T-helper 1 cell treated with Interleukin-12 subunit alpha and Interleukin-12 subunit beta and Interleukin-4 antibody, amounts not matched to agents 30 ng/mL and 1 ng/mL, for 36 hours (primary cell): ENCODE results near the gene FBXO48. TPM values are rescaled to one million over a fixed set of nuclear protein-coding genes. Genes with fewer than 3 reads are reported as not detected.
"Not testable (repeated sequence)": the region's sequence is repeated elsewhere in the genome, so short reads cannot be mapped to it uniquely, and the experiment has no call there.

Source experiments
- intact Hi-C: fragments of 100-400 bp; cut with micrococcal nuclease; formaldehyde crosslinking; loops from one replicate; pipeline ENCODE4 v1.15.1; 2024
- total RNA-seq: library from RNA; stranded (reverse); gene quantifications from 2 replicates; pipeline ENCODE4 v1.2.3, GENCODE V29; 2022

FBXO48 gene, protein sequence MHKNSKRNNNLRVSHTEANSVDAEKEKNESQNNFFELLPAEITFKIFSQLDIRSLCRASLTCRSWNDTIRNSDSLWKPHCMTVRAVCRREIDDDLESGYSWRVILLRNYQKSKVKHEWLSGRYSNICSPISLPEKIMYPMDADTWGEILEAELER
- 2.4 and 2.5 TPM in 2 replicates for total RNA-seq

DNA sequence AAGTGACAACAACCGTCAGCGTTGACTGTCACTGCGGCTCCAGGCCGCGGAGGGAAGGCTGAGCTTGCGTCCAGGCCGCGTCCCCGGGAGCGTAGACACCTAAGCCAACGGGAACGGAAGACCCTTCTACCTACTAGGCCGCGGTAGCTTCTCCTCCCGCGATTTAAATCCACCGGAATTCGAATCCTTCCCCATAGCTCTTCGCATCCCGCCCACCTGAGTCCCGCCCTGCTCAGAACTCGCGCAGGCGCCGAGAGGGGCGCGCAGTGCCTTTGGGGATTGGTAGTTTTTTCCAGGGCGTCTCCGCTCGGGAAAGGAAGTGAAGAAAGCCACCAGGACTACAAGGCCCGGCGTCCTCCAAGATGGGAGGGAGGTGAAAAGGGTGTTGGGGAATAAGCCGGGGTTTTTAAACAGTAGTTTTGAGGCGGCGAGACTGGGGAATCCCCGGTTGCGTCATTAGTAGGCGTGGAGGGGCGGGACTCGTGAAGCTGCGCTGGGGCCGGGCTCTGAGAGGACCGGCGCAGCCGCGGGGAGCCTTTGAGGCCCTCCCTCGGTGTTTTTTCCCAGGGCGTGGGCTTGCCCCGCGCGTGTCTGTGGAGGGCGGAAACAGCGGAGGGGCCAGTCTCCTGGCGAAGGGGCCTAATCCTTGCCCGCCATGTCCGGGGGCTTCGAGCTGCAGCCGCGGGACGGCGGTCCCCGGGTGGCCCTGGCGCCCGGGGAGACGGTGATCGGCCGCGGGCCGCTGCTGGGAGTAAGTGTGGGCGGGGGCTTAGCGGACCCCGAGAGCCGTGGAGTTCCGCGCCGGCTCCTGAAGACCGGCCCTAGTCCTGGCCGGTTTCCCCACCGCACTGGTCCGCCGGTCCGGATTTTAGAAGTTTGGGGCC, at the start of gene FBXO48, which contains the start of gene APLF:
Gene FBXO48, minus strand, starts transcription at position 218 of the 884 bp plus-strand sequence. CDS start 2,149 bp downstream, outside the sequence.
Gene APLF, plus strand, starts transcription at position 509 of the 884 bp plus-strand sequence. Its CDS starts 147 bp downstream, at position 656.
- intact Hi-C loops = loop anchor here (1.0 to 10.0 kb wide), 18 partner anchors 26 to 1667 kb away; partner anchors contain the start of genes ARHGAP25, ETAA1, GFPT1 and GMCL1

DNA sequence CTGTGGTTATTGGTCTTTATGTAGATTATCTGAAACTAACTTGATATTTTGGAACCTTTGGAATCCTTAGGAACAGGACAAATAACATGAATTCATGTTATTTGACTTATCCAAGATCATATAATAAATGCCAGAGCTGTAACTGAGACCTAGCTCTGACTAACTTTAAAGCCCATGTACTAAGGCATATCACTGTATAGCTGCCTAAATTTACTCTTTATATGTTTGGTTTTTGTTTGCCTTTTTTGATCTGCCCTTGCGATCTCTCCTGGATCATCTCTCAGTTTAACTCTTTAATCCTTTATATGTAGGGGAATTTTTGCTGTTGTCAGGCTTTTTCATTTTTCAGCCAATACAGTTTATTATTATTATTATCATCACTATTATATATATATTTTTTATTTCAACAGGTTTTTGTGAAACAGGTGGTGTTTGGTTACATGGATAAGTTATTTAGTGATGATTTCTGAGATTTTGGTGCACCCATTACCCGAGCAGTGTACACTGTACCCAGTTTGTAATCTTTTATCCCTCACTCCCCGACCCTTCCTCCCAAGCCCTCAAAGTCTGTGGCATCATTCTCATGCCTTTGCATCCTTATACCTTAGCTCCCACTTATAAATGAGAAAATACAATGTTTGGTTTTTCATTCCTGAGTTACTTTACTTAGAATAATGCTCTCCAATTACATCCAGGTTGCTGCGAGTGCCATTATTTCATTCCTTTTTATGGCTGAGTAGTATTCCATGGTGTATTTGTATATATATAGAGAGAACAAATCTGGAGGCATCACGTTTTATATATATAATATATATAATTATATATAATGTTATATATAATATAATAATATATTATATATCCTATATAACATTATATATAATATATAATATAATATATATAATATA, 49.2 kb upstream of the FBXO48 start:
- intact Hi-C loops = loop anchor here (5.0 kb wide), 1 partner anchor 129 kb away; no protein-coding TSS in a partner anchor

DNA sequence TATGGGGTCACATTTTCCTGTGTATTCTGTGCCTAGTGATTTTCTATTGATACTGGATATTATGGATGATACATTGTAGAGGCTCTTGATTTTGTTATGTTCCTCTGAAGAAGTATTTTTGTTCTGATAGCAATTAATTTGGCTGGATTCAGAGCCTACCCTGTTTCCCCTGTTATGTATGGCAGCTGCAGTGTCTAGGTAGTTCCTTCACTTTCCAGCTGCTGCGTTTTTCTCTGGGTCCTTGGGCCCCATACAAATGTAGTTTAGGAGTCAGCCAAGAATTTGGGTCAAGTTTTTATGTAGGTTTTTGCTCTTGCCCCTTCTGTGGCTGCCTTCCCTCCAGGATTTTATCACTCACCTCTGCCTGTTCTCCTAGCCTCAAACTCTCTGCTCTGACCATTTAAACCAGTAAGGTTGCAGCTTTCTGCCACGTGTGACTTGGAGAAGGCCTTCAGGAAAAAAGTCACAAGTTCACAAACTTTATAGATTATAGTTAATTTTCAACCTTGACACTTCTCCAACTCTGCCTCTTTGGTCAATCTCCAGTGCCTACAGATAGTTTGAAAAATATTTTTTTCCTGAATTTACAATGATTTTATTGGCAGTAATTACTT, 47.3 kb upstream of the FBXO48 start:
- intact Hi-C loops = no loop called here

DNA sequence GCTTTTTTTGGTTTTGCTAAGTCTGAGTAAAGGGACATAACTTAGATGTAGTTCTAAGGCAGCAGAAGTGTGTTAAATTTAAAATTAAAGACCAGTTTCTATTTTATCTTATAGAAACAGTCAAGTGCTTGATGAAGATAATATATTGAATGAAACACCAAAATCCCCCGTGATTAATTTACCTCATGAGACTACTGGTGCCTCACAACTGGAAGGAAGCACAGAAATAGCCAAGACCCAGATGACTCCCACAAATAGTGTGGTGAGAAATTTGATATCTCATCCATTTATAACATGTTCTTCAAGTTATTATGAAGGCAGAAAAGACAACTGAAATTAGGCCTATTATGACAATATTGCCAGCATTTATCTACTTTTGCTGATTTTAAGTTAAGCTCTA, 45.9 kb upstream of the FBXO48 start:
- intact Hi-C loops = no loop called here

DNA sequence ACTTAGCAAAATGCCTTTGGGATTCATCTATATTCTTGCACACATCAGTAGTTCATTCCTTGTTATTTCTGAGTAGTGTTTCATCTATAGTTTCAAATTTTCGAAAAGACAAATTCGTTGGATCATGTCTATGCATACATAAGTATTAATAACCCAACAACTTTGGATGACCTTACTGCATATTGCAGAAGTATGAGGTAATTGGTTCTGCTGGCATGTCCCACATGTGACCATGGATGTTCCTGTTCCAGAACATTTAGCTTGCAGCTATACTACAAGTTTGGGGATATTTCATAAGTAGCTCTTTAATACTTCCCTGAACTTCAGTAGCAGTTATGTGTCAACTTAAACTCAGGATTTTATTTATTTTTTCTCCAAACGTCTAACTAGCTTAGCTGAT, 45.2 kb upstream of the FBXO48 start:
- intact Hi-C loops = no loop called here

DNA sequence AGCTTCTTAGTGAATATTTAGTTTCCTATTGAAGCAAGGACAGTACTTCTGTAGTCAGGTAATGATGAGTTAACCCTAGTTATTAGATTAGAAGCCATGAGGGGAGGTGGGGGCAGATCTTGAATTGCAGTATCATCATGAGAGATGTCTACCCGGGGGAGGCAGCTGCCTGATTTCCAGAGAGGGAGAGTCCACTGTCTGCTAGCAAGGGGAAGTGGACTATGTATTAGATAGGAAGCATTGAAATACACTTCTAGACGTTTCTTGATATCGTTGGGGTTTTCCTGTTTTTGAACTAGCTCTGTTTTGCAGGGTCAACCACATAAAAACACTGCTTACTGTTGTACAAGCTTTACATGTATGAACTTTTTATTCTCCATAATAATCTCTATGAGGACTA, 39.1 kb upstream of the FBXO48 start:
- intact Hi-C loops = no loop called here

DNA sequence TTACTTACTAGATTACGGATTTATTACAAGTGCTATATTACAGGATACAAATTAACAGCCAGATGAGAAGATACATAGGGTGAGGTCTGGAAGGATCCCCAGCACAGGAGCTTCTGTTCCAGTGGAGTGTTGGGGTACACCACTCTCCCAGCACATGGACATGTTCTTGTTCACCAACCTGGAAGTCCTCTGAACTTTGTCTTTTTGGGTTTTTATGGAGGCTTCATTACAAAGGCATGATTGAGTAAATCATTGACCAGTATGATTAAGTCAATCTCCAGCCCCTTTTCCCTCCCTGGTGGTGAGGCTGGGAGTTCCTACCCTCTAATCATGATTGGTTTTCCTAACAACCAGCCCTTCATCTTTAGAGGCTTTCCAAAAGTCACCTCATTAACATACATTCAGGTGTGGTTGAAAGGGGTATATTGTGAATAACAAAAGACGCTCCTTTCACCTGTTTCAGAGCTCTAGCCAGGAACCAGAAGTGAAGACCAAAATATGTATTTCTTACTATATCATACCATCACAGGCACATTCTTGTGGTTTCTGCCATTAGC, 38.6 kb upstream of the FBXO48 start:
- intact Hi-C loops = no loop called here

DNA sequence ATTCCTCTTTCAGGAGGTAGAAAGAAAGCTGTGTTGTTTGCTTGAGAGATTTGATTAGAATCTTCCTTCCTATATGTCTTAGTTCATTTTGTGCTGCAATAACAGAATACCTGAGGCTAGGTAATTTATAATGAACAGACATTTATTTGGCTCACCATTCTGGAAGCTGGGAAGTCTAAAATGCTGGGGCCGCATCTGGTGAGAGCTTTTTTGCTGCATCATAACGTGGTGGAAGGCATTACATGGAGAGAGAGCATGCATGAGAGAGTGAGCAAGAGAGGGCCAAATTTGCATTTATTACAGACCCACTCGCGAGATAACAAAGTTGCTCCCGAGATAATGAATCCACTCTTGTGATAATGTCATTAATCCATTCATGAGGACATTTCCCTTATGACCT, 34.7 kb upstream of the FBXO48 start:
- intact Hi-C loops = no loop called here

DNA sequence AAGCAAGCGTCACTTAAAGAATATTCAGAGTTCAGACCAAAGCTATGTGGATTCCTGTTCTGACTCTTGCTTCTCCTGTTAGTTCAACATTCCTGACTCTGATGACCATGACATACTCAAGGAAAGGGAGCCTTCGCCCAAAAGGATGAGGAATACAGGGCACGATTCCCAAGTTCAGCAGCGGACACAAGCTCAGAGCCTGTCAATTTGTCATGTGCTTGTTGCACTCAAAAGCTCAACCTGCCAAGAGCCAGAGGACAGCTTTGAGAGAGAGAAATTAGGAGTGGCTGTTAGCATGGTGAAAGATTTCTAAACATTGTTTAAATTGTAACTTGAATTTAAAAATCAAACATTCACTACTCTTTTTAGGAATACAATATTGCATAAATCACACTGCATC, 33.6 kb upstream of the FBXO48 start:
- intact Hi-C loops = no loop called here

DNA sequence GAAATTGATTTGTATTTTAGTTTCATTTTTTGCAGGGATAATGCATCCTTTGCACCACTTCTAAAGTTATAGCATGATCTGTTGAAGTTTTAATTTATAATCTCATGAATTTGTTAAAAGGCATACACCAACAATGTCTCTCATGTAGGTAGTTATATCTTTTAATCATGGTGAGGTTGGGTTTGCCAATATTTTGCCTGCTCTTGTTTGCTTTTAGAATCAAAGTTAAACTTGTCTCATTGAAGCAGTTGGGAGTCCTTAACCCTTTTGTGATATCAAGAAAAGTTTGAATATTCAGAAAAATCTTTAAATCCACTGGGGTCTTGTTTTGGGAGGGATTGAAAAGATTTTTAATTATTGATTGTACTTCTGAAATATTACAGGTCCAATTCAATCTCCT, 32.0 kb upstream of the FBXO48 start:
- intact Hi-C loops = no loop called here

DNA sequence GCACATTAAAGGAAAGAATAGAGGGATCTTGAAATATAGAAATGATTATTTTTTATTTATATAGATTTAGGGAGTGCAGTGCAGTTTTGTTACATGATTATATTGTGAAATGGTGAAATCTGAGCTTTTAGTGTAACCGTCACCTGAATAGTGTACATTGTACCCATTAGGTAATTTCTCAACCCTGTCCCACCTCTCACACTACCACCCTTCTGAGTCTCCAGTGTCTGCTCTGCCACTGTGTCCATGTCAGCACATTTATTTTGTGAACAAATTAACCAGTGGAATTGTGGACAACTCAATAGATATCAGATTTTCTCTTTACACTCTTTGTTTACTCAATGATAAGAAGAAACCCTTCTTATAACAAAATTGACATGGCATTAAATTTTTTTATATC, 24.5 kb upstream of the FBXO48 start:
- intact Hi-C loops = no loop called here

DNA sequence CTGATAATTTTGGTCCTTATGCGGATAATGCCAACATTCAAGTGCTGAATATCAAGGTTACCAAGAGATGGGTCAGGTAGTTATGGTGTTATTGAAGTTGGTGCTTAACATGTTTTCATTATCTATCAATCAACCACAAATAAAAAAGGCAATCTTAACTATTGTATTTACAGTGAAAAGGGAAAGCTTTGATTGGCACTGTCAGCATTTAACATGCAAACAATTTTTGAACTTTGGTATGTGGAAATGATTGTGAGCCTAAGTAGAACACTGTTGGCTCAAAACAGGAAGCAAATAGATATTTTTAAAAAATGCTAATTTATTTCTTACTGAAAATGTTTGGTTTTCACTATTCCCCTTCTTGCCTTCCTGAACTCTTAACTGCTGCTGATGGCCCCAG, 22.2 kb upstream of the FBXO48 start:
- intact Hi-C loops = no loop called here

DNA sequence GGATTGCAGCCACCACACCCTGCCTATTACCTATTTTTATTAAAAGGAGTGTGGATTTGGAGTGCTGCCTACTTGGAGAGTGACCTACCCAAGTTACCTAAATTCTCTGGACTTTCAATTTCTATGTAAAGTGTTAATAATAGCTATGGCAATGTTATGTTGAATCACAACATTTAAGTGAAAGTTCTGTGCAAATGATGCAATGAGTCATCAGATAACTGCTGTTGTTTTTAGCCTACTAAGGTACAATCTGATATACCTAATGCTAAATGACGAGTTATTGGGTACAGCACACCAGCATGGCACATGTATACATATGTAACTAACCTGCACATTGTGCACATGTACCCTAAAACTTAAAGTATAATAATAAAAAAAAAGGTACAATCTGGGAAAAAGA, 21.5 kb upstream of the FBXO48 start:
- intact Hi-C loops = not testable (repeated sequence)

DNA sequence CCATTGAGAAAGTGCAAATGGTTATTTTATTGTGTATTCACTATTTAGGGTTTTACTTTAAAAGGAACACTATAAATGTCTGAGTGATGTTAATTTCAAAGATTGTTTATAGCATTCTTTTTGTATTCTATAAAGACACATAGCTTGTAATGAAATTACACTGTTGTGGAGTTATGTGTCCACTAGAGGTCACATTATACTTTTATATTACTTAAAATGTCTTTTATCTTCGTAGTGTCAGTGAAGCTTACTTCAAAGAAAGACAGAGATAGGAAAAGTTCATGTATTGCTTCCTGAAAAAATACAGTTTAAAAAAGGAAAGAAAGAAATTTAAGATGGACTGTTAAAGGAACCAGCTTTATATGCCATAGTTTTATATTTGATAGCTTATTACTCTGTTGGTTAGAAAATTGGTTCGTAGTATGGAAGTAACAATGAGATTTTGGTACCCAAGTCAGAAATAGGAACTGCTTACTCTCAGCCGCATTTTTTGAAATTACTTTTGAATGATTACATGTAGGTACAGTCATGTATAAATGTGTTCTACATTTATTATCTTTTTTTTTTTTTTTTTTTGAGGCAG, 20.8 kb upstream of the FBXO48 start:
- intact Hi-C loops = loop anchor here (1.0 kb wide), 3 partner anchors 25 to 437 kb away; no protein-coding TSS in a partner anchor

DNA sequence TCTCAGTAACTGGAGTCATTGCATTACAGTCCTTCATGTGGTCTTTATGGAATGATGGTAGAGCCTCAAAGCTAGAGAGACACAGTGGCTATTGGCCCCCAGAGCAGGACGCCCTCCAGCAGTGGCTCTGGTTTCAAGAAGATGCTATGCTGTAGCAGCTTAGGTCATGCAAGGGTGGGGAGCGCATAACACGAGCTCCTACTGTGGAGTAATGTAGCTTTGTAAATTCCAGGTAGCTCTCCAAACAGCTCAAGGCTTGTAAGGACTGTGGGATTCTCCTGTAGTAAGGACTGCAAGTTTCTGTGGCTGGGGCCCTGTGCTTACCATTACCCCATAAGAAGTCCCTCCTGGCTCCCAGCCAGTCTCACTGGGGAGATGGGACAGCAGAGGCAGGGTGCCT, 15.9 kb upstream of the FBXO48 start:
- intact Hi-C loops = no loop called here

DNA sequence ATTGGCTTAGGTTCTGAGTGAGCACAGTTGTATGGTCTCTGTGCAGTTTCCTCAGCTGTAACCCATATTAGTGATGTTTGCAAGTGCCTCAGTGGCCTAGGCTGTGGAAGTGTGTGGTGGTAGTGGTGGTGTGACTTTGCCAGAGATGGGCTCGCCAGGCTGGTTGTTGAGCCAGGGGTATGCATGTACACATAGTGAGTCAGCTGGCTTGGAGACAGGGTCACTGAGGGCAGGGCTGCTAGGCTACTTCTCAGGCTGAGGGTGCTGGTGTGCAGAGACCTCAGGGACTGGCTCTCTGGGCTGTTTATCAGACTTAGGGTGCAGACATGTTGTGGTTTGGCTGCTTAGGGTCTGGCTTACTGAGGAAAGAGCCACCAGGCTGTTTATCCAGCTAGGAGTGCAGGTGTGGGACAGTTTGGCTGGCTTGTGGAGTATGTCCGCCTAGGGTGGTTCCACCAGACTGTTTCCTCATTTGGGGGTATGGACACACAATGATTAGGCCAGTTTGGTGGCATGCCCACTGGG, 15.3 kb upstream of the FBXO48 start:
- intact Hi-C loops = no loop called here

DNA sequence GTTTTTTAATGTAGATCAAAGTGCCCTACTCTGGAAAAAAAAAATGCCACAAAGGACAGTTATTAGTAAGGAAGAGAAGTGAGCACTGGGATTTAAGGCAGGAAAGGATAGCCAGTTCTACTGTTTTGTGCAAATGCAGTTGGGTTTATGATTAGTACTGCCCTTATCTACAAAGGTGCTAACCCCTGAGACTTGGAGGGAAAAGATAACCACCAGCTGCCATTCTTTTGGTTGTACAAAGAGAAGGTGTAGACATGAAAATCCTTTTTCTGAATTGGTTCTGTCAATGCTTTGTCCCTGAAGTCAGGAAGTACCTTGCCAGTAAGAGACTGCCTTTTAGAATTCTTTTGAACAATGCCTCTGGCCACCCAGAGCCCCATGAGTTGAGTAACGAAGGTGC, 11.6 kb upstream of the FBXO48 start:
- intact Hi-C loops = no loop called here

DNA sequence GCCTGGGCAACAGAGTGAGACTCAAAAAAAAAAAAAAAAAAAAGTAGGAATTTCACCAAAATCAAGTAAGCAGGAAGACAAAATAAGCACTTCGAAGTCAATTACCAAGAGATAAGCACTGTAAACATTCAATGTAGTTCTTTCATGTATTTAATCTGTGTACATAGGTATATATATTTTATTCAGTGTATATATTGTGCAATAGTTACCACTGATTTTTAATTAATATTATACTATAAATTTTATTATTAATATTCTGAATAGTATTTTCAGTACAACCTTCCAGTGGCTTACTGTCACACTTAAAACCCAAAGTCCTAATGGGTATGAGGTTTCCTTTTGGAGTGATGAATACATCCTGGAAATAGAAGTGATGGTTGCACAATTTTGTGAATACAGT, 9.4 kb upstream of the FBXO48 start:
- intact Hi-C loops = no loop called here

DNA sequence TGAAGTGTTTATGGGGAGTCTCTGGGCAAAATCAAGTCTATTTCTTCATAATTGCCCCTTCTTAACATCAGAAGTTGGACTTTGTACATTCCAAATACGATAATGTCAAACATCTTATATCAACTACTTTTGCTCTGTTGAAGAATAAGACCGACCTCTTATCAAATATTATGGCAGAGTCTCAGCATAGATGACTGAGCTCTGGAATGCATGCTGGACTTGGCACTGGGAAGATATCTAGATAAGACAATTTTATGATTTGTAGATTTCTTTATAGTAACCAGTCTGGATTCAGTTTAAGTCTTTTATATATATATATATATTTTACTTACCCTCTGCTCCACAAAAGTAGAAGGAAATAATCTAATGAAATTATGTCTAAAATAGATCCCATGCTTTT, 8.5 kb upstream of the FBXO48 start:
- intact Hi-C loops = no loop called here

DNA sequence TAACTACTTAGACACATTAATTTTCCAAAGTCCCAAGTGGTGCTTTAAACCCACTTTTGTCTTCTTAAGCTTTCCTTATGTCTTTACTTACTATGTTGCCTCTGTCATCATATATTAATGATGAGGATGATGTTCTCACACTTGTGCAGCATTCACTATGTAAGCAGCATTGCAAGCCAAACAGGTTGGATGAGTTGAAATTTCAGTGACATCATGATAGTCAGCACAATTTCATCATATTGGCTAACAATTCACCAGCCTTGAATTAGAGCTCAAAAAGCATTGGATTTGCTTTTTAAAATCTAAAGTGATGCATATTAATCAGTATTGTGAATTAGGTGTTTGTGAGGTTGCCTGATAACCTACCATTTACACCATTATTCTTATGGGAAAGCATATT, 8.0 kb upstream of the FBXO48 start:
- intact Hi-C loops = no loop called here
